Measurements from ENCODE around the gene FBXL19. TPM values are rescaled to one million over a fixed set of nuclear protein-coding genes. Genes with fewer than 3 reads are reported as not detected.

The FBXL19 gene
- total RNA-seq, 1 experiment from 2014 or later = 84.3 TPM

GRCh38 chr16:30971298-30971697 lies 47.9 kb downstream of the FBXL19 start:
- Mint-ChIP-seq H3K4me3 (no peak overlapping the region), H3K4me1 (no peaks in the 10 kb centered on the region), H3K27ac (no peak overlapping the region), H3K9me3 (no peaks in the 10 kb centered on the region), H3K36me3 (peaks cover 72% of the 10 kb centered on the region), H3K27me3 (ENCODE audit: low read depth) (no peaks in the 10 kb centered on the region)
- ATAC-seq (no peak), DNase-seq (ENCODE audit: low spot score) (no peak)
- ChIA-PET POLR2A (no interaction called here), CTCF (interaction anchor here (1.2 kb wide), 1 partner anchor 13 kb away, joined by 3 read pairs; the partner anchor contains the start of gene HSD3B7)
- TF ChIP-seq E2F4 (CRISPR knock-in tag; IDR thresholded peaks at IDR 0.05; ENCODE audit: borderline replicate concordance, low read depth) (no peak), ZNF263 (CRISPR knock-in tag; IDR thresholded peaks at IDR 0.05; ENCODE audit: low read depth) (no peak), SMAD4 (CRISPR knock-in tag; IDR thresholded peaks at IDR 0.05) (no peak), EMX1 (CRISPR knock-in tag; IDR thresholded peaks at IDR 0.05) (no peak), AR (CRISPR knock-in tag; IDR thresholded peaks at IDR 0.05) (no peak), JAZF1 (CRISPR knock-in tag; IDR thresholded peaks at IDR 0.05) (no peak), FOXJ3 (CRISPR knock-in tag; IDR thresholded peaks at IDR 0.05; ENCODE audit: borderline replicate concordance) (no peak), FOXK1 (CRISPR knock-in tag; IDR thresholded peaks at IDR 0.05) (no peak), MYBL2 (CRISPR knock-in tag; IDR thresholded peaks at IDR 0.05) (no peak), MXD4 (CRISPR knock-in tag; IDR thresholded peaks at IDR 0.05; ENCODE audit: borderline replicate concordance) (no peak), ZNF232 (CRISPR knock-in tag; IDR thresholded peaks at IDR 0.05) (no peak), PREB (CRISPR knock-in tag; IDR thresholded peaks at IDR 0.05; ENCODE audit: borderline replicate concordance) (no peak)

GRCh38 chr16:30972872-30973271 lies 49.5 kb downstream of the FBXL19 start:
- POLR2A ChIA-PET = no interaction called here
- TF ChIP-seq FOXJ3 (CRISPR knock-in tag; IDR thresholded peaks at IDR 0.05; ENCODE audit: borderline replicate concordance) (no peak), SMAD4 (CRISPR knock-in tag; IDR thresholded peaks at IDR 0.05) (no peak), ATF1 (CRISPR knock-in tag; IDR thresholded peaks at IDR 0.05) (no peak), AR (CRISPR knock-in tag; IDR thresholded peaks at IDR 0.05) (no peak), ZMAT4 (CRISPR knock-in tag; IDR thresholded peaks at IDR 0.05) (no peak), E2F4 (CRISPR knock-in tag; IDR thresholded peaks at IDR 0.05; ENCODE audit: borderline replicate concordance, low read depth) (no peak), USF2 (CRISPR knock-in tag; IDR thresholded peaks at IDR 0.05) (no peak), ETV6 (CRISPR knock-in tag; IDR thresholded peaks at IDR 0.05) (no peak), ZNF425 (CRISPR knock-in tag; conservative IDR thresholded peaks at IDR 0.05) (no peak), SMAD3 (CRISPR knock-in tag; IDR thresholded peaks at IDR 0.05; ENCODE audit: borderline replicate concordance) (no peak), TEAD1 (CRISPR knock-in tag; IDR thresholded peaks at IDR 0.05) (no peak), ZSCAN18 (CRISPR knock-in tag; IDR thresholded peaks at IDR 0.05) (no peak)

More at GRCh38 chr16:30972872-30973271, 49.5 kb downstream of the FBXL19 start:
- Mint-ChIP-seq H3K36me3 (peaks cover 69% of the 10 kb centered on the region), H3K4me1 (no peaks in the 10 kb centered on the region), H3K27ac (peak overlapping the region; percentile 62; the same call in 1 of the 2 replicates), H3K27me3 (ENCODE audit: low read depth) (peaks cover 2% of the 10 kb centered on the region; the same call in 1 of the 2 replicates), H3K9me3 (no peaks in the 10 kb centered on the region), H3K4me3 (no peak overlapping the region)
- DNase-seq (ENCODE audit: low spot score) (no peak), ATAC-seq (peak; percentile 68)
- CTCF ChIA-PET = no interaction called here

Measured in WTC11 (cell line).